GM19035 (cell line): ENCODE data around the gene NFATC1.

Experiments used
- ATAC-seq: cut with Tn5 transposase; IDR thresholded peaks from one replicate; pipeline ENCODE4 v1.9.1; 2021; ENCODE audit not compliant: unreplicated experiment

Gene NFATC1

GRCh38 chr18:79568543-79569205, 172.9 kb downstream of the NFATC1 start:
- ATAC-seq: no peak

- ATAC-seq: no peak
These were observed 174.0 kb downstream of the NFATC1 start for GRCh38 chr18:79569720-79570119.

GRCh38 chr18:79570266-79571201, 174.8 kb downstream of the NFATC1 start:
- no peak for ATAC-seq

GRCh38 chr18:79571211-79572092, 175.7 kb downstream of the NFATC1 start:
- no peak for ATAC-seq

- ATAC-seq: no peak
These were observed 176.5 kb downstream of the NFATC1 start for GRCh38 chr18:79572093-79572780.

- no peak for ATAC-seq
These were observed 177.2 kb downstream of the NFATC1 start for GRCh38 chr18:79572848-79573451.

- no peak for ATAC-seq
These were observed 178.3 kb downstream of the NFATC1 start for GRCh38 chr18:79573921-79574491.

- ATAC-seq: no peak
These were observed 179.3 kb downstream of the NFATC1 start for GRCh38 chr18:79574938-79575525.

GRCh38 chr18:79575891-79576685, 180.4 kb downstream of the NFATC1 start:
- ATAC-seq: no peak

- ATAC-seq: no peak
These were observed 181.1 kb downstream of the NFATC1 start for GRCh38 chr18:79576686-79577351.

GRCh38 chr18:79577451-79578395, 182.0 kb downstream of the NFATC1 start:
- no peak for ATAC-seq

- ATAC-seq: no peak
These were observed 182.9 kb downstream of the NFATC1 start for GRCh38 chr18:79578396-79579260.
